ENCODE measurements around the gene BACE2. TPM values are rescaled to one million over a fixed set of nuclear protein-coding genes. Genes with fewer than 3 reads are reported as not detected.
"Not testable (repeated sequence)": the region's sequence is repeated elsewhere in the genome, so short reads cannot be mapped to it uniquely, and the experiment has no call there.

The BACE2 gene
- total RNA-seq, 1 donor from 2014 or later = 43.2 TPM

DNA sequence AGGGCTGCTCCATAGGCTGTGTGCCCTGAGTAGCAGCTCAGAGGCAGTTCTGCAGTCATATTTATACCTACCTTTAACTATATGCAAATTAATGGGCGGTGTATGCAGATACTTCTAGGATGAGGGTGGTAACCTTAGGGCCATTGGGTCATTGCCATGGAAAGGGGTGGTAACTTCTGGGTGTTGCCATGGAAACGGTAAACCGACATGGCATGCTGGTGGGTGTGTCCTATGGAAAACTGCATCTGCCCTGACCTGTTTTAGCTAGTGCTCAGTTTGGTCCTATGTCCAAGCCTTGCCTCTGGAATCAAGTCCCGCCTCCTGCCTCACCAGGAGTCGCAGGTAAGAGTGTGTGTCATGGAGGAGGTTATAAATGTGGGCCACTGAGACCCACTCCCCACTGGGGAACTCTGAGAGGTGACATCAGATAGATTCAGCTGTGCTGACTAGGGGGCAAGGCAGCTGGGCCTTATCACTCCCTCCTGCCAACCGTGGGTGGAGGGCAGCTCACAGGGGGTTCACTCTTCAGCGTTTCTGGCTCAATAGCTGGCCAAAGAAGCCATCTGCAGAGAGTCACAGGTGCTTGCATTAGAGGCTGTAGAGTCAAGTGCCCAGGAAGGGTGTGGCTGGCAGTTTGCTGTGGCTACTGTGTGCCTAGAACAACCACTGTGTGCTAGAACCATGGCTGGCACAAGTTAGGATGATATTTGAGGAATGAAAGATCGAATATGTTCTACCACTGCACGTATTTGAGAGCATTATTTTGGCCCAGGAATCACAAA lies 19.0 kb downstream of the BACE2 start:
- no peak for DNase-seq

DNA sequence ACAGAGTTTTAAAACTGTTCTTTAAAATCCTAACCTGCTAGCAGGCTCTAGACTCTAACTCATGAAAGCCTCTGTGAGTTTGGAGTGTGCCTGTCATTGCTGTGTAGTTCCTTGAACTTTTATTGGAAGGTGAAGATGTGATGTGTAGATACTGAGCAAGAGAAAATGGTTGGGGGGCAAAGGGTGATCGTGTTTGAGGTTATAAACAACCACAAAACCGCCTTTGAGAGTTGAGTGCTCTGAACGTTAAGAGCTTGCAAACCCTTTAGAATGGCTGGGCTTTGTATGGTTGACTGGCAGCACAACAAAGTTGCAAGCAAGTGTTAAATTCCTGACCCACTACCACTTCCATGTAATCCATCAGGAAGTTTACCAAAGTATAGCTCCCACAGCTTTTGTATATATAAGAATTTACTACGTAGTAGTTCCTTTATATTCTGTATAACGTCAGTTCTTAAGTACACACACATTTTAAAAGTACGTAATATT lies 19.6 kb downstream of the BACE2 start:
- DNase-seq = no peak

DNA sequence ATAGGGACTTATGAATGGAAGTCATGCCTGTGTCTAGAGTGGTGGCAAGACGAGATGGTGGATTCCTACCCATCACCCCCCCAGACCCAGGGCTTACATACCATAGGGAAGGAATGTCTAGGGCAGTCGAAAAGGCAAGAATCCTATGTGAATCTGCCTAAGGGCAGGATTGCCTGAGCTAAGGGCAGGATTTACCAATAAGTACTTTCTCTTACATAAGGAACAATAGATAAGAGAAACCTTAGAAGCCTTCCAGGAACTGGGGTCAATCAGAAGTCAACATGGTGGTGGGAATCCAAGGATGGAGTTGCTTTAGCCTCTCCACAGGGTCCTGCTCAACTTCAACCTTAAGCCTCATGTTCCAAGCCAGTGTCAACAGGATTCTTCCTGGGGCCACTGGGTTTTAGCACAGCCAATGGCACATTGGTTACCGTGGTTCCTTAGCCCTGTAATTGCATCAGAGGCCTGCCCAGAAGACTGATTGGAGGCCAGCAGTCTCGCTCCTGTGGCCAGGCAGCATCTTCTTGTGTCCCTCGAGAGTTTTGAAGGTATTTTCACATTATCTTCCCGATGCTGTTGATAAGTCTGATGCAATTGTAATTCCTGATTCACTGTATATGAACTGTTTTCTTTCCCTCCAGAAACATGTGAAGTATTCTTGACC lies 20.7 kb downstream of the BACE2 start:
- no peak for DNase-seq

DNA sequence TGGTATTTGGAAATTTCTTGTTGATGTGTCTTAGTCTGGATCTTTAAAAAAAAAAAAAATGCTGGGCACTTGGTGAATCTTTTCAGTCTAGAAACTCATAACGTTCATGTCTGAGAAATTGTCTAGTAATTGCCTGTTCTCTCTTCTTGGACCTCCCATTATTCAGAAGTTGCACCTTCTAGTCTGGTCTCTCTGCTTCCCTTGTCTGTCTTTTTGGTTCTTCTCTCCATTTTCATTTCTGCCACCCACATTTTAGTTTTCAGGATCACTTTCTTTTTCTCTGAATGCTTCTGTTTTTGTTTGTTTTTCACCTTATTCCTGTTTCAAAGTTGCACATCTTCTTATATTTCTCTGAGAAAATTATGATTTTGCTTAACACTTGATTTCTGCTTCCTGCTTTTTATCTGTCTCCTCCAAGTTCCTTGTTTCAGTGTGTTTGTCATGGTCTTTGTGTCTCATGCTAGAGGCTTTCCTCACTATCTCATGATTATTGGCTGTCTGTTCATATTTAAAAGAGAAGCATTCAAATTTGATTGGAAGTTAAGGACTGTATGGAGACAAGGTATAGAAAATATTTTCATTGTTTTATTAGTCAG lies 21.3 kb downstream of the BACE2 start:
- DNase-seq = no peak

DNA sequence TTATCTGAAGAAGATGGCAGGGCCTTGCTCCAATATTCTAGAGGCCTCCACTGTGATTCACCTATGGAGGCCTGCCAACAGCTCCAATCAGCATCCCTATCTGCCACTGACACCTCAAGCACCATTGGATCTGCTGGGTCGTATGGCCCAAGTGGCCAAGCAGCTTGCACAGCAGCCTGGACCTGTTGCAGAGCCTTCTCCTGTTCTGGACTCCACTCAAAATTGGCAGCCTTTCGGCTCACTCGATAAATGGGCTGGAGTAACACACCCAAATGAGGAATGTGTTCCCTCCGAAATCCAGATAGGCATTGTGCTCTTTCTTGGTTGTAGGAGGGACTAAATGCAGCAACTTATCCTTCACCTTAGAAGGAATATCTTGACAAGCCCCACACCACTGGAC lies 24.6 kb downstream of the BACE2 start:
- not testable (repeated sequence) for DNase-seq

DNA sequence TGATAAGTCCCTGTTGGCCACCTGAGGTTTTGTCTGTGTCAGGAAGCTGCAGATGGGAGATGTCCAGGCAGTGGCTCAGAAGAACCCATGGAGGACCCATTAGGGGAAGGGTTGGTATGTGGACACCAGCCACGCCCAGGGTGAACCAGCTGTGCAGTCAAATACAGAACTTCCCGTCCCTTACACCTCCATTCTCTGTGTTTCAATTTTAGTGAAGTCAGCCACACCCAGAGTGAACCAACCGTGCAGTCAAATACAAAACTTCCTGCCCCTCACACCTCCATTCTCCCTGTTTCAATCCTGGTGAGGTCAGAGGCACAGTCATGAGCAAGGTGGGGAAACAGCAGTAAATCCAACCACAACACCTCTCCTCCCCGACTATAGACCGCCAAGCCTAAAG lies 27.4 kb downstream of the BACE2 start:
- DNase-seq = no peak

DNA sequence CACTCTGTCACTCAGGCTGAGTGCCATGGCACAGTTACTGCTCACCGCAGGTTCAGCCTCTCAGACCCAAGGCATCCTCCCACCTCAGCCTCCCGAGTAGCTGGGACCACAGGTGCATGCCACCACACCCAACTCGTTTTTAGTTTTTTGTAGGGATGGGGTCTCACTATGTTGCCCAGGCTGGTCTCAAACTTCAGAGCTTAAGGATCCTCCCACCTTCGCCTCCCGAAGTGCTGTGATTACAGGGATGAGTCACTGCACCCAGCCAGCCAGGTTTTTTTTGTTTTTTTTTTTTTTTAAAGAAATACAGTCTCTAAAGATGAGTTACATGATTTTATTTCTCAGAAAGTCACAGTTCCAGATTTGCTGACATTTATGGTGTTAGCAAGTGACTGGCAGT lies 29.0 kb downstream of the BACE2 start:
- DNase-seq = no peak

DNA sequence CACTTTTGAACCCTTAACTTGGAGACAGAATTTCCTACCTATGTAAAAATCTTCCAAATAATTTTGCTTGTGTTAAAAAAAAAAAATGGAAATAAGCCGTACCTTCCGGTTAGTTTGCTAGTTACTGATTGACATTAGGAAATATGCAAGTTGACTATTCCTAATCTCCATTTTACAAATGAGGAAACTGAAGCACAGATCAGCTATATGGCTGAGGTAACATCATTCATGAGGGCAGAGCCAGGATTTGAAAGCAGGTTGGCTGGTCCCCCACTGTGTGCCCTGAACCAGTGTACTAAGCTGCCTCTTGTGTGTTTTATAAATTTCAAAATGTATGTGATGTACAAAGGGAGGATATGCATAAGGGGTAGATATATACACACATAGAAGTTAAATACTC lies 29.6 kb downstream of the BACE2 start:
- no peak for DNase-seq

DNA sequence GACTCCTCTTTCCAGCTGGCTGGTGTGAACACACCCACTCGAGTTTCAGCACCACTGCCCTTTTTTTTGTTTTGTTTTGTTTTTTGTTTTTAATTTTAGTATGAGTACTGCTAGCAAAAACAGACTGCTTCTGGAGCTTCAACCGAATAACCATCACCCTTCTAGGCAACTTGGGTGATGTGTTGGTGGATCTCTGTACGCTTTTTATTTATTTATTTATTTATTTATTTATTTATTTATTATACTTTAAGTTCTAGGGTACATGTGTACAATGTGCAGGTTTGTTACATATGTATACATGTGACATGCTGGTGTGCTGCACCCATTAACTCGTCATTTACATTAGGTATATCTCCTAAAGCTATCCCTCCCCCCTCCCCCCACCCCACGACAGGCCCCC lies 30.7 kb downstream of the BACE2 start:
- DNase-seq = not testable (repeated sequence)

DNA sequence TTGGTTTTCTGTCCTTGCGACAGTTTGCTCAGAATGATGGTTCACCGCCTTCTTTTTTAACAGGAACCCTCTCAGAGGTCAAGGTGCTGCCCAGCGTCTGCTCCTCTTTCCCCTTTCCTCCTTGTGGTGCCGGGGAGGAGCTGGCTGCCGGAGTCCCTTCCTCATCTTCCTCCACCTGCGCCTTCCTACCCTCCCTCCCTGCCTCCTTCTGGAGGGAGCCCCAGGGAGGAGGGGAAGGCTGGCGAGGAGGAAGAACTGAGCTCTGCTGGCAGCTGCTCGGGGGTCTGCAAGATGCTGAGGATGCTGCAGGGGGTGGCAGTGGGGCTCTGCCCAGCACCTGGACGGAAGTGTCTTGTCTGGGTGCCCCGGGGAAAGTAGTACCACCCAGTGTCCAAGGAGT lies 31.2 kb downstream of the BACE2 start:
- no peak for DNase-seq

DNA sequence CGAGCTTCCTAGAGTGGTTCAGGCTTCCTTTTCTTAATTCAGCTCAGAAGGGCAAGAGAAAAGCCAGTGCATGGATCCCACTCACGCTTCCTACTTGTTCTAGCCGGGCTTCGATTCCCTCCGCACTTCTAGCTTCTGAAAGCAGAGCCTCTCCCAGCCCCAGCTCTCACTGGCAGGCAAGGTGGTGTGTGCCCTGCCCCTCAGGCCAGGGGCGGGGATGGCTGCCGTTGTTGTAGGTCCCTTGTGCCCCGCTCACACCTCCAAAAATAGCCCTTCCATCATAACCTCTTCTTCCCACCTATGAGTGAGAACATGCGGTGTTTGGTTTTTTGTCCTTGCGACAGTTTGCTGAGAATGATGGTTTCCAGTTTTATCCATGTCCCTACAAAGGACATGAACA lies 31.6 kb downstream of the BACE2 start:
- no peak for DNase-seq

DNA sequence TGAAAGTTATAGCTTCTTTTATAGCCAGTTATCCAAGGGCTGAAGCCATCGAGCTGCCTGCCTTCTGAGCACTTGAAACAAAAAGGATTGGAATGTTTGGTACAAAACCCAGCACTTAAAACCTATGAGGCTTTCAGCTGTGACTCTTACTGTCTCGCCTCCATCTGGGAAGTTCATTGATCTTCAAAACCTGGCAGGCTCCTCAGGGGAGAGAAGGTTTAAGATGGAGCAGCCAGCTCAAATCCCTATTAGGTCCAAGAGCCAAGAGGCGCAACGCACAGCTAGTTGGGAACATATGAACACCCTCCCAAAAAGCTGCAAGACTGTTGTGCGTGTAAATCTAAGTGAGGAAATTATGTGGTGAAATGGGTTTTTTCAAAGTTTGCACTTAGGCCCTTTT lies 33.4 kb downstream of the BACE2 start:
- no peak for DNase-seq

DNA sequence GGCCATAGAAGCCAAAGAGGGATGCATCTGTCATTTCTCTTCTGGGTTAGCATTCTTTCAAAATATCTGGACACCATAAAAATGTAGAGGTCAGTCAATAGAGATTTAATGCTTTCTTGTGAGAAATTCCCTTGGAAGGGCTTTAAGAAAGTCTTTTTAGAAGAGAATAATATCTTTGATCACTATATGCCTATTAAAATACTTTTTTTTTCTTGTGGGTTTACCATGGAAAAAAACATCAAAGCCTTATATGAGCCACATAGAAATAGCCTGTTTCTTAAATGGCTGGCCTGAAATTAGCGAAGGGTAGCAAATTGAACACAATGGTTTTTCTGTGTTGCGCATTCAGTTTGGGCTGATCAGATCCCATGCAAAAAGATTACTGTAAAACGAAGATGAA lies 36.8 kb downstream of the BACE2 start:
- no peak for DNase-seq

DNA sequence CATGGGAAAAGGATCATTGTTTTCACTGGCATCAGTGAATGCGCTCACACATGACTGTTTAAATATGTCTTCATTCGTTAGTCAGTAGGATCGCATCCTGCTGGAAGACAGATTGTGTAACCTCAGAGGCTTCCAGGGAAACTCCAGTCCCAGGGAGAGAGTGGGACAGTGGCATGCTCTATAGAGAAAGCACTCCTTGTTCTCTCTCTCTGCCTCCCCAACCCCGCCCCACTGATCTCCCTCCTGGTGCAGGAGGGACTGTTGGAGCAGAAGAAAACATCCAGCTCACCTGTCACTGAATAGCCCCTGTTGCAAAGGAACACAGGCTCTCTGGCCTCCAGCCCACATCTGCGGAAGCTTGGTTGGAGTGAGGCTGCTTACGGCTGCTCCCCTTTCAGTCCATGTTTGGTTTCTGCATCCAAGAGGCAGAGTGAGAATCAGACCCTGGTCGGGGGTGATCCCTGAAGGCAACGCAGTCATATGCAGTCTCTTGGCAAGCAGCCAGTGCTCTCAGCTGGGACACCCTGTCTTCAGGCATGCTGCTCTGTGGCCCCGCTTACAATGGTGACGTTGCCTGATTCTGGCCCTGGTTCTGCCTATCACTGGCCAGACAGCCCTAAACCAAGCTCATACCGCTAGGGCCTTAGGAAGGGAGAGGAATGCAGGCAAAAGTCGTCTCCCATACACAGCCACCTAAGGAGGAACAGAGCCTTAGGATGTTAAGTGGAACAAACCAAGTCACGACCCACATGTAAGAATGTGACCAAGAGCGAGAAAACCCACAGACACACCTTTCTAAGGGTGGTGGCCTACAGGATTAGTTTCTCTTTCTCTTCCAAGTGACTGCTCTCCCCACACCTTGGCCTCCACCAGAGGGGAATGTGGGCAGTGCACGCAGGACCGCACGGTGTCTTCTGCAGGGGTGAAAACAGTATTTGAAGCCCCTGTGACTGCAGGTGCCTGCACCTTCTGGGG lies 39.7 kb downstream of the BACE2 start:
- DNase-seq = peak; percentile 76

DNA sequence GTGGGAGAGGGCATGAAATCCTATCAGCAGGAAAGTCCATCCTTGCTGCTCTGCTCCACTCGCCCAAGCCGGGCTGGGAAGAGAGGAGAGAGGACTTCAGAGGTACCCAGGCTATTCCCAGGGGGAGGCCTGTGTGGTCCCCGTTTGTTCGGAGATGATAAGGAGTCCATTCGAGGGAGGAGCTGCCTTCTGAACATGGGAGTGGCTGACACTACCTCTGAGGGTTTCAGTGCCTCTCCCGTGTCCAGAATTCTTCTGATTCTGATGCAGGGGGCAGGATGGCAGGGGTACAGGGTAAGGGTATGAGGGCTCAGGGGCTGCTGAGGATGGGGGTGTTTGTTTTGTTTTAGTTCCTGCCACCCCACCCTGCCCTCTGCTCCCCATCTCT lies 40.4 kb downstream of the BACE2 start:
- DNase-seq = no peak

DNA sequence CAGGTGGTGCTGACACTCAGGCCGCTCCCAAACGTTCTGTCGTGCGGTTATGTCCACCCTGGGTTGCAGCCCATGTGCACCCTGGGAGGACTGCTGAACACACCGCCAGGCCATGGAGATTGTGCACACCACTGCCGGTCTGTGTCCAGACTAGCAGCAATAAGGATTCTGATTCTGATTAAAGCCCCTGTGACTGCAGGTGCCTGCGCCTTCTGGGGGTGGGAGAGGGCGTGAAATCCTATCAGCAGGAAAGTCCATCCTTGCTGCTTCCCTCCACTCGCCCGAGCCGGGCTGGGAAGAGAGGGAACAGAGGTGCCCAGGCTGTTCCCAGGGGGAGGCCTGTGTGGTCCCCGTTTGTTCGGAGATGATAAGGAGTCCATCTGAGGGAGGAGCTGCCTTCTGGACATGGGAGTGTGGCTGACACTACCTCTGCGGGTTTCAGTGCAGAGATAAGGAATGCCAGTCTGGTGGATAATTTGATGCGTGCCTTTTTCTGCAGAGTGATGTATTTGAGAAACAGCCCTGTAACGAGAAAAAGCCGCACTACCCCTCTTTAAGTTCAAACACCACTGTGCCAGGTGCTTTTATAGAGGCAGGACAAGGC lies 41.2 kb downstream of the BACE2 start:
- no peak for DNase-seq

DNA sequence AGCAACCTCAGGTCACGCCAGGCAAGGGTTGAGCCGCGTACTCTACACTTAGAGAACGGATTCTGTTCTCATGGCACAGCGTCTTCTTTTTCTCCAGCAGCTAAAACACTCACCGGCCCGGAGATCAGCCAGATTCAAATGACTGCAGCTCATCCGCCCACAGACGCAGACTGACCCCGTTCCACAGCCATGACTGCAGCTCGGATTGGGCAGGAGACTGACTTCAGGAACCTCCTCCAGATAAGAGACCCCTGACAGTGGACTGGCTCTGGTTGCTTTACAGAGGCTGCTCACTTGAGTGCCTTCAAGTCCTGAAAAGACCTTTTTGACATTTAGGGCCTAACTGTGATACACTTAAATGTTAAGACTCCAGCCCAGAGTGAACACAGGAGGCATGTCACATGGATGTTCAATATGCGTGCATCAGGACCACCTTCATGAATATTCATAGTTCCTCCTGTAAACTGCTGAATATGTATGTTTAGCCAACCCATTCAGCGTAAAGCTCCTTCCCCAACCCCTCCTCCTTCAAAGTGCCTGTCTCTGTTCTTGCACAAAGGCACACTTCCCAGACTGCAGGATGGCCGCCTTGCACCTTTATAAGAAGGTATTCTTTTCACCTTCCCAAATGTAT lies 42.6 kb downstream of the BACE2 start:
- DNase-seq = no peak

DNA sequence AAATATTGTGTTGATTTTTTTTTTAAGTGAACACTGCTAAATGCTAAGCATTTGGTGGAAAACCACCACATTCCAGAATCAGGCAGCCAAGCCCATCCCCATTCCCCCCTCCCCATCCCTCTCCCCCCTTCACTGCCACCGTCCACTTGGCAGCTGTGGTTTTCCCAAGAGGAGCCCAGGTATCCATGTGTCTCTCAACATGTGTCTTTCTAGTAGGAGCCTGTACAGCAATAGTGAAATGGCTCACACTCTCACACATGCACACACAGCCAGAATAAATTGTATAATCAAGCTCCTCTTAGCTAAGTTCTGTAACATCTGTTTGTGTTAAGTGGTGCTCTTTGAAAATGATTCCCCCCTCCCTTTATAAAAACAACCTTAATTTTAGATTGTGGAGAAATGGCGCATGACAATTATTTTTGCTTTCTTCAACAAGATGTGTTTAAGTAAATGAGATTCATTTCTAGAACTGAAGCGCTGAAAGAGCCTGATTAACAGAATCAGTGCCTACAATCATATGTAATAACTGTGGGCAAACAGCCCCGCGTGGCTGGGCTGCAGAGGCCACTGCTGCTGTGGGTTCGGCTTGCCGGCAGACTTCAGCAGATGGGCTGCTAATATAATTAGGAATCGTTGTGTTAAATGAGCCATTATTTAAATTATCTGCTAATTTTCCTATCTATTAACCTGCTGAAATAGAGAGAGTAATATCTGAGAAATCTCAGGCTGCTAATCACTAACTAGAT lies 43.3 kb downstream of the BACE2 start:
- DNase-seq = no peak

DNA sequence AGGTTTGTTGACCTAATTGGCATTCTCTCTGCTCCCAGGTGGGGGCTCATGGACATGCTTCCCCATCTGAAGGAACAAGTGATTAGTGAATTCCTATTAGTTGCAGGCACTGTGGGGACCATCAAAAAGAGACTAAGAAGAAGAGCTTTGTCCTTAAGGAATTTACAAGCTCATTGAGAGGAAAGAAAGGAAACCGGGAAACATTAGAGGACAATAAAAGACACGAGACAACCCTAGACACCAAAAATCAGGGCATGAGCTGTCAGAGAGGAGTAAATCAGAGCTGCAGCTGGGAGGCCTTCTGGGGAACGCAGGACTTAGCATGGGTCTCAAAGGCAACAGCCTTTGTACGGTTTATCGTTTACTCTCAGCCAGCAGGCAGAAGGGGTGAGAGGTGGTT lies 45.1 kb downstream of the BACE2 start:
- DNase-seq = no peak

DNA sequence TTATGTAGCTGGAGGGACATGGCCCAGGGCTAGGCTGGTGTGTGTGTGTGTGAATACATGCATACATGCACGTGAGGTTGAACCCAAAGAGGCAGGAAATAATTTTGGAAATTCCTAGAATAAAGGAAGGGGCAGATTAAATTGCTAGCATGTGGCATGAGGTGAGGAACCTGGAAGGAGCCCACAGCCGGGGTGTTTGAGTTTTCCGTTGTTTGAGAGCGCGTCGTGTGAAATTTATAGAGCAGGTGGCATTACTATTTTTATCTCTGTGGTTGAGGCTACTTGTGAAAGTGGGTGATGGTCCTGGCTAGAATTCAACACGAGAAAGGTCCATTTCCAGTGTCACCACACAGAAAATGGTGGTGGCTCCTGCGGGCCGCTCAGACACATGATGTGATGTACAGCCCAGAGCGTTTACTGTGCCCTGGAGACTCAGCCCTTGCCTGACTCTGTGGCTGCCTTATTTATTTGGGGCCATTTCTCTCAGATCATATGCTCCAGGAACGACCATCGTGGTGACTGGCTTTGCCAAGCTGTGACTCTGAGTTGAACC lies 48.0 kb downstream of the BACE2 start:
- DNase-seq = no peak

Data from tongue (tissue), 2 donors.